ENCODE data around the gene ACTA2. TPM values are rescaled to one million over a fixed set of nuclear protein-coding genes. Genes with fewer than 3 reads are reported as not detected.

Gene ACTA2
- total and polyA plus RNA-seq, 5 donors: 649 to 3,137 (median 773) TPM

- no peak overlapping the region for H3K27ac ChIP-seq (ENCODE audit: low read length)
- ATAC-seq (no peak), DNase-seq (no peak)
- peaks cover 2% of the 10 kb centered on the region for H3K4me1 ChIP-seq (ENCODE audit: control insufficient read depth, insufficient read depth, low read length)
- H3K27me3 ChIP-seq (ENCODE audit: control insufficient read depth, insufficient read depth): no peaks in the 10 kb centered on the region
- intact Hi-C loops (cut with DNase I): no loop called here
- WGBS: 48% methylated on average over 3 of the region's 3 CpGs
- H3K4me3 ChIP-seq (ENCODE audit: low read length): no peak overlapping the region
- H3K9me3 ChIP-seq (ENCODE audit: control insufficient read depth, low read length): no peaks in the 10 kb centered on the region
Observed at GRCh38 chr10:88920986-88921593, 31.5 kb downstream of the ACTA2 start.

GRCh38 chr10:88920198-88920597, 32.4 kb downstream of the ACTA2 start:
- DNase-seq (no peak), ATAC-seq (no peak)
- 46% methylated on average over 2 of the region's 2 CpGs for WGBS
- Histone ChIP-seq H3K27ac (ENCODE audit: low read length) (no peak overlapping the region), H3K27me3 (ENCODE audit: control insufficient read depth, insufficient read depth) (no peaks in the 10 kb centered on the region), H3K9me3 (ENCODE audit: control insufficient read depth, low read length) (no peaks in the 10 kb centered on the region), H3K4me3 (ENCODE audit: low read length) (no peak overlapping the region), H3K4me1 (ENCODE audit: control insufficient read depth, insufficient read depth, low read length) (peaks cover 2% of the 10 kb centered on the region)
- intact Hi-C loops (cut with DNase I): no loop called here

- DNase-seq (no peak), ATAC-seq (no peak)
- intact Hi-C loops (cut with DNase I): loop anchor here in 1 of 4 donors (2.0 kb wide), 1 partner anchor 40 kb away; no protein-coding TSS in a partner anchor
- WGBS: 86% methylated on average over 1 of the region's 1 CpG
- Histone ChIP-seq H3K9me3 (ENCODE audit: control insufficient read depth, low read length) (no peaks in the 10 kb centered on the region), H3K27me3 (ENCODE audit: control insufficient read depth, insufficient read depth) (no peaks in the 10 kb centered on the region), H3K4me3 (ENCODE audit: low read length) (no peak overlapping the region), H3K4me1 (ENCODE audit: control insufficient read depth, insufficient read depth, low read length) (peaks cover 2% of the 10 kb centered on the region), H3K27ac (ENCODE audit: low read length) (no peak overlapping the region)
Observed at GRCh38 chr10:88919041-88919440, 33.5 kb downstream of the ACTA2 start.

GRCh38 chr10:88918191-88918905, 34.2 kb downstream of the ACTA2 start:
- WGBS: 97% methylated on average over 3 of the region's 3 CpGs
- Histone ChIP-seq H3K4me1 (ENCODE audit: control insufficient read depth, insufficient read depth, low read length) (peaks cover 2% of the 10 kb centered on the region), H3K27ac (ENCODE audit: low read length) (no peak overlapping the region), H3K9me3 (ENCODE audit: control insufficient read depth, low read length) (no peaks in the 10 kb centered on the region), H3K4me3 (ENCODE audit: low read length) (no peak overlapping the region), H3K27me3 (ENCODE audit: control insufficient read depth, insufficient read depth) (no peaks in the 10 kb centered on the region)
- no peak for DNase-seq
- ATAC-seq: no peak
- intact Hi-C loops (cut with DNase I): loop anchor here in 1 of 4 donors (2.0 kb wide), 1 partner anchor 40 kb away; no protein-coding TSS in a partner anchor

GRCh38 chr10:88916986-88917385, 35.6 kb downstream of the ACTA2 start:
- ATAC-seq: no peak
- Histone ChIP-seq H3K4me3 (ENCODE audit: low read length) (no peak overlapping the region), H3K9me3 (ENCODE audit: control insufficient read depth, low read length) (no peaks in the 10 kb centered on the region), H3K4me1 (ENCODE audit: control insufficient read depth, insufficient read depth, low read length) (peaks cover 2% of the 10 kb centered on the region), H3K27ac (ENCODE audit: low read length) (no peak overlapping the region), H3K27me3 (ENCODE audit: control insufficient read depth, insufficient read depth) (no peaks in the 10 kb centered on the region)
- 92% methylated on average over 3 of the region's 3 CpGs for WGBS
- DNase-seq: no peak
- intact Hi-C loops (cut with DNase I): no loop called here

GRCh38 chr10:88916231-88916630, 36.3 kb downstream of the ACTA2 start:
- ATAC-seq: no peak
- intact Hi-C loops (cut with DNase I): no loop called here
- DNase-seq: no peak
- H3K27ac ChIP-seq (ENCODE audit: low read length): no peak overlapping the region
- H3K27me3 ChIP-seq (ENCODE audit: control insufficient read depth, insufficient read depth): no peaks in the 10 kb centered on the region
- H3K4me1 ChIP-seq (ENCODE audit: control insufficient read depth, insufficient read depth, low read length): peaks cover 1% of the 10 kb centered on the region
- no peaks in the 10 kb centered on the region for H3K9me3 ChIP-seq (ENCODE audit: control insufficient read depth, low read length)
- H3K4me3 ChIP-seq (ENCODE audit: low read length): no peak overlapping the region

GRCh38 chr10:88915781-88916180, 36.8 kb downstream of the ACTA2 start:
- intact Hi-C loops (cut with DNase I): no loop called here
- WGBS: 58% methylated on average over 2 of the region's 2 CpGs
- Histone ChIP-seq H3K4me3 (ENCODE audit: low read length) (no peak overlapping the region), H3K4me1 (ENCODE audit: control insufficient read depth, insufficient read depth, low read length) (no peaks in the 10 kb centered on the region), H3K27ac (ENCODE audit: low read length) (no peak overlapping the region), H3K27me3 (ENCODE audit: control insufficient read depth, insufficient read depth) (no peaks in the 10 kb centered on the region), H3K9me3 (ENCODE audit: control insufficient read depth, low read length) (no peaks in the 10 kb centered on the region)
- no peak for DNase-seq
- no peak for ATAC-seq

- no peak for DNase-seq
- H3K27ac ChIP-seq (ENCODE audit: low read length): no peak overlapping the region
- no peaks in the 10 kb centered on the region for H3K27me3 ChIP-seq (ENCODE audit: control insufficient read depth, insufficient read depth)
- intact Hi-C loops (cut with DNase I): no loop called here
- H3K9me3 ChIP-seq (ENCODE audit: control insufficient read depth, low read length): no peaks in the 10 kb centered on the region
- H3K4me1 ChIP-seq (ENCODE audit: control insufficient read depth, insufficient read depth, low read length): no peaks in the 10 kb centered on the region
- ATAC-seq: no peak
- no peak overlapping the region for H3K4me3 ChIP-seq (ENCODE audit: low read length)
- WGBS: 52% methylated on average over 5 of the region's 5 CpGs
Observed at GRCh38 chr10:88913788-88914187, 38.8 kb downstream of the ACTA2 start.

GRCh38 chr10:88913127-88913526, 39.4 kb downstream of the ACTA2 start:
- H3K4me3 ChIP-seq (ENCODE audit: low read length): no peak overlapping the region
- H3K9me3 ChIP-seq (ENCODE audit: control insufficient read depth, low read length): no peaks in the 10 kb centered on the region
- H3K27ac ChIP-seq (ENCODE audit: low read length): no peak overlapping the region
- H3K27me3 ChIP-seq (ENCODE audit: control insufficient read depth, insufficient read depth): no peaks in the 10 kb centered on the region
- no peak for DNase-seq
- intact Hi-C loops (cut with DNase I): no loop called here
- peak; percentile 43 to 56 for ATAC-seq
- 62% methylated on average over 9 of the region's 9 CpGs for WGBS
- no peaks in the 10 kb centered on the region for H3K4me1 ChIP-seq (ENCODE audit: control insufficient read depth, insufficient read depth, low read length)

- 98% methylated on average over 3 of the region's 3 CpGs for WGBS
Observed at GRCh38 chr10:88911851-88912250, 40.7 kb downstream of the ACTA2 start.

GRCh38 chr10:88911116-88911515, 41.5 kb downstream of the ACTA2 start:
- H3K9me3 ChIP-seq (ENCODE audit: control insufficient read depth, low read length): no peaks in the 10 kb centered on the region
- 68% methylated on average over 1 of the region's 1 CpG for WGBS
- no peak for ATAC-seq
- intact Hi-C loops (cut with DNase I): no loop called here
- no peak overlapping the region for H3K4me3 ChIP-seq (ENCODE audit: low read length)
- H3K4me1 ChIP-seq (ENCODE audit: control insufficient read depth, insufficient read depth, low read length): no peaks in the 10 kb centered on the region
- no peak overlapping the region for H3K27ac ChIP-seq (ENCODE audit: low read length)
- DNase-seq: no peak
- H3K27me3 ChIP-seq (ENCODE audit: control insufficient read depth, insufficient read depth): no peaks in the 10 kb centered on the region

More at GRCh38 chr10:88911851-88912250, 40.7 kb downstream of the ACTA2 start:
- Histone ChIP-seq H3K4me3 (ENCODE audit: low read length) (no peak overlapping the region), H3K4me1 (ENCODE audit: control insufficient read depth, insufficient read depth, low read length) (no peaks in the 10 kb centered on the region), H3K9me3 (ENCODE audit: control insufficient read depth, low read length) (no peaks in the 10 kb centered on the region), H3K27me3 (ENCODE audit: control insufficient read depth, insufficient read depth) (no peaks in the 10 kb centered on the region), H3K27ac (ENCODE audit: low read length) (no peak overlapping the region)
- DNase-seq (no peak), ATAC-seq (peak in 1 of 2 donors; percentile 29)
- intact Hi-C loops (cut with DNase I): no loop called here

Measured in right cardiac atrium (tissue), 5 donors.